Measurements from ENCODE around the gene IL36G. TPM values are rescaled to one million over a fixed set of nuclear protein-coding genes. Genes with fewer than 3 reads are reported as not detected.

Gene IL36G
- total and polyA plus RNA-seq, 8 donors, result 1.1 TPM; not detected in 7

- WGBS, 5 donors, result 38 to 65% (median 55%) methylated on average over 2 of the region's 2 CpGs
- Histone ChIP-seq H3K4me1 (peaks cover 0 to 6% (median 3%) of the 10 kb centered on the region in 4 donors), H3K27me3 (peaks cover 0 to 11% (median 0%) of the 10 kb centered on the region in 3 donors), H3K36me3 (no peaks in the 10 kb centered on the region), H3K9me3 (no peaks in the 10 kb centered on the region), H3K4me3 (no peak overlapping the region), H3K27ac (no peak overlapping the region)
- intact Hi-C loops (cut with DNase I; ENCODE audit: low total_unique reads), result no loop called here
- DNase-seq, result no peak
- TF ChIP-seq POLR2A (IDR thresholded peaks at IDR 0.05), result no peak
- TF ChIP-seq EP300 (IDR thresholded peaks at IDR 0.05), result no peak
- no peak for TF ChIP-seq CTCF (IDR thresholded peaks at IDR 0.05)
- TF ChIP-seq POLR2AphosphoS5 (IDR thresholded peaks at IDR 0.05), result no peak
These were observed 17.5 kb upstream of the IL36G start for GRCh38 chr2:112960230-112960825.

- TF ChIP-seq EP300 (IDR thresholded peaks at IDR 0.05) (no peak), POLR2A (IDR thresholded peaks at IDR 0.05) (no peak), POLR2AphosphoS5 (IDR thresholded peaks at IDR 0.05) (no peak), CTCF (IDR thresholded peaks at IDR 0.05) (no peak)
- no peak for DNase-seq
- peaks cover 0 to 6% (median 0%) of the 10 kb centered on the region in 3 donors for H3K27me3 ChIP-seq
- H3K36me3 ChIP-seq, result no peaks in the 10 kb centered on the region
- peaks cover 0 to 6% (median 3%) of the 10 kb centered on the region in 4 donors for H3K4me1 ChIP-seq
- H3K4me3 ChIP-seq, result no peak overlapping the region
- intact Hi-C loops (cut with DNase I; ENCODE audit: low total_unique reads), result no loop called here
- no peak overlapping the region for H3K27ac ChIP-seq
- H3K9me3 ChIP-seq, result no peaks in the 10 kb centered on the region
- 62 to 72% (median 70%) methylated on average over 3 of the region's 3 CpGs for WGBS, 5 donors
These were observed 15.3 kb upstream of the IL36G start for GRCh38 chr2:112962308-112963175.

GRCh38 chr2:112967023-112967422 lies 10.8 kb upstream of the IL36G start:
- Histone ChIP-seq H3K4me3 (no peak overlapping the region), H3K36me3 (no peaks in the 10 kb centered on the region), H3K4me1 (no peaks in the 10 kb centered on the region), H3K27ac (no peak overlapping the region), H3K9me3 (no peaks in the 10 kb centered on the region), H3K27me3 (no peaks in the 10 kb centered on the region)
- no peak for DNase-seq
- 59 to 73% (median 62%) methylated on average over 2 of the region's 2 CpGs for WGBS, 5 donors
- intact Hi-C loops (cut with DNase I; ENCODE audit: low total_unique reads), result no loop called here
- TF ChIP-seq POLR2A (IDR thresholded peaks at IDR 0.05) (no peak), CTCF (IDR thresholded peaks at IDR 0.05) (no peak), EP300 (IDR thresholded peaks at IDR 0.05) (no peak), POLR2AphosphoS5 (IDR thresholded peaks at IDR 0.05) (no peak)

- Histone ChIP-seq H3K4me3 (no peak overlapping the region), H3K36me3 (no peaks in the 10 kb centered on the region), H3K4me1 (no peaks in the 10 kb centered on the region), H3K9me3 (no peaks in the 10 kb centered on the region), H3K27me3 (peaks cover 0 to 7% (median 0%) of the 10 kb centered on the region in 3 donors), H3K27ac (no peak overlapping the region)
- TF ChIP-seq CTCF (IDR thresholded peaks at IDR 0.05), result no peak
- TF ChIP-seq POLR2AphosphoS5 (IDR thresholded peaks at IDR 0.05), result no peak
- TF ChIP-seq POLR2A (IDR thresholded peaks at IDR 0.05), result no peak
- no peak for TF ChIP-seq EP300 (IDR thresholded peaks at IDR 0.05)
- intact Hi-C loops (cut with DNase I; ENCODE audit: low total_unique reads), result no loop called here
- WGBS, 5 donors, result 92 to 97% (median 95%) methylated on average over 5 of the region's 5 CpGs
- DNase-seq, result no peak
These were observed 5.3 kb upstream of the IL36G start for GRCh38 chr2:112972423-112973086.
